Astrocyte of the cerebellum (primary cell): ENCODE measurements around the gene CRHBP.
"Not testable (repeated sequence)": the region's sequence is repeated elsewhere in the genome, so short reads cannot be mapped to it uniquely, and the experiment has no call there.

ENCODE experiments used
- DNase-seq: peaks from one replicate; pipeline ENCODE4 v3.0.0-alpha.2; 2011; ENCODE audit warnings: low read depth
- H3K4me3 ChIP-seq: 2 replicates; pipeline ENCODE4 v1.5.1; 2011; ENCODE audit warnings: mild to moderate bottlenecking, low read depth, low read length, moderate library complexity
- CTCF ChIP-seq: IDR thresholded peaks from 2 replicates; pipeline ENCODE4 v1.5.1; 2012; ENCODE audit warnings: low read length, low read depth, moderate library complexity, mild to moderate bottlenecking; ENCODE audit errors: missing control alignments
- in situ Hi-C: cut with HindIII; loops from 2 replicates; pipeline ENCODE4 v1.10.0; 2017; ENCODE audit warnings: low sequenced_read_pairs

CRHBP gene

DNA sequence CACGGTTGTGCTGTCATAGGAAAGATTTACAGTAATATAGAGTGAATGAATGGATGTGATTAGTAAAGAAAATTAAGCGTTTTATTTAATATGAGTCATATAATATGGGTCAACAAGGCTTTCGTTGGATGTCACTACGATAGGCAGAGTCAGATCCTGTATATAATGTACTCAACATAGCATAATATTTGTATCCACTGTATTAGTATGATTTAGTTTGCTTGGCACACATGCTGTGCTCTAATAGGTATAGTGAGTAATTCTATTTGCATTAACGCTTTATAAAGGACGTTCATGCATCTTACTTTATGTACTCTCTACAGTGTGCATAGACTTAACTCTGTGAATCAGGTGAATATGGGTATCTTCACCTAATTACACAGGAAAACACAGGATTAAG is 41.5 kb downstream of the CRHBP start:
- H3K4me3 ChIP-seq = no peak overlapping the region
- in situ Hi-C loops = no loop called here
- no peak for DNase-seq
- no peak for TF ChIP-seq CTCF

DNA sequence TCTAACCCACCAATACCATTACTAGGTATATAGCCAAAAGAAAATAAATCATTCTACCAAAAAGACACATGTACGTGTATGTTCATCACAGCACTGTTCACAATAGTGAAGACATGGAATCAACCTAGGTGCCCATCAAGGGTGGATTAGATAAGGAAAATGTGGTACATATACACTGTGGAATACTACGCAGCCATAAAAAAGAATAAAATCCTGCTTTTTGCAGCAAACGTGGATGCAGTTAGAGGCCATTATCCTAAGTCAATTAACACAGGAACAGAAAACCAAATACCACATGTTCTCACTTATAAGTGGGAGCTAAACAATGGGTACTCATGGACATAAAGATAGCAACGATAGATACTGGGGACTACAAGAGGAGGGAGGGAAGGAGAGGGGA is 45.4 kb downstream of the CRHBP start:
- DNase-seq, H3K4me3 ChIP-seq, in situ Hi-C loops: not testable (repeated sequence)

- TF ChIP-seq CTCF = no peak
- in situ Hi-C loops = no loop called here
- H3K4me3 ChIP-seq = no peak overlapping the region
- DNase-seq = peak; percentile 4
These were observed 46.6 kb downstream of the CRHBP start for GRCh38 chr5:76999451-76999850.

DNA sequence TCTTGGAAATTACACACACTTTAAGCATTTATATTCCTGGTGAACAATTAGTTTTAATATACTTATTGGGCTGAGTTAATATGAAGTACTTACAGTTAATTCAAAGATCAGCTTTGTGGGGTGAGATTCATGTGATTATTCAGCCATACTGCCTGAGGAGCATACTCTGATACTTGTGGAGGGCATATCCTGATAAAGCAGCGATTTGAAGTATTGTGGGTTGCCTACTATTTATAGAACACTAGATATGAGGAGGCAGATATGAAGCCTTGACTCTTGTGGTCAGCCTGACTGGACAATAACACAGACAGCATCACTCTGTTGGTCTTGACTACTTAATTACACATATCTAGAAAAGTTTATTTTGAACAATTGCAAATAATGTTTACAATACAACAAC is 50.4 kb downstream of the CRHBP start:
- no peak for TF ChIP-seq CTCF
- DNase-seq = no peak
- in situ Hi-C loops = no loop called here
- no peak overlapping the region for H3K4me3 ChIP-seq

GRCh38 chr5:77006124-77006523 is 53.3 kb downstream of the CRHBP start:
- no peak for DNase-seq
- no peak for TF ChIP-seq CTCF
- no peak overlapping the region for H3K4me3 ChIP-seq
- in situ Hi-C loops = no loop called here

GRCh38 chr5:77008413-77008812 is 55.6 kb downstream of the CRHBP start:
- no peak for DNase-seq
- in situ Hi-C loops = no loop called here
- no peak for TF ChIP-seq CTCF
- H3K4me3 ChIP-seq = no peak overlapping the region

DNA sequence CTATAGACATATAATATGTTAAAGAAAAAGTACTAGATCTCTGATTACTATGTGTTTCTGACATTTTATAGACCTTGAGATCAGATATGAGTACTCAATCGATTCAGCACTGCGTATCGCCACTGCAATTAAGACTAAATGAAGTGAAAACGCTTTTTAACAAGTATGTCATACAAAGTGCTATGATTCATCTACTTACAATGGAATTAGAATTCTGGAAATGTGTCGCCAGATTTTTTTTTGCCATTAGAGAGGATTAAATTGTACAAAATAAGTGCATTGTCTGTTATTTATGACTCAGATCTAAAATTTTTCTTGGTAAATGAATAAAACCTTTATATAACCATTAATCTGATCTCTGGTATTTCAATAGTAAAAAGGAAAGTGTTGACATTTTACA is 57.4 kb downstream of the CRHBP start:
- no peak for DNase-seq
- TF ChIP-seq CTCF = no peak
- in situ Hi-C loops = no loop called here
- H3K4me3 ChIP-seq = no peak overlapping the region
